WTC11 (cell line): Measurements from ENCODE around the gene PKIB.

Experiments
- CBFB ChIP-seq: sonication (generic); formaldehyde crosslinking; IDR thresholded peaks from 2 replicates; pipeline ENCODE4 v1.8.1; 2022; ENCODE audit warnings: mild to moderate bottlenecking, low read depth, missing genetic modification reagents
- KAT7 ChIP-seq: sonication (generic); formaldehyde crosslinking; IDR thresholded peaks from 2 replicates; pipeline ENCODE4 v1.8.1; 2023; ENCODE audit warnings: missing genetic modification reagents, mild to moderate bottlenecking, borderline replicate concordance
- NFE2L1 ChIP-seq: sonication (generic); formaldehyde crosslinking; IDR thresholded peaks from 2 replicates; pipeline ENCODE4 v1.8.1; 2023; ENCODE audit warnings: missing genetic modification reagents
- NFYB ChIP-seq: sonication (generic); formaldehyde crosslinking; conservative IDR thresholded peaks from 2 replicates; pipeline ENCODE4 v1.8.0; 2022; ENCODE audit warnings: low read depth, missing genetic modification reagents
- SP1 ChIP-seq: sonication (generic); formaldehyde crosslinking; conservative IDR thresholded peaks from 2 replicates; pipeline ENCODE4 v1.8.1; 2022; ENCODE audit warnings: missing genetic modification reagents
- TF ChIP-seq, protein P1 (sequence below): sonication (generic); formaldehyde crosslinking; IDR thresholded peaks from 2 replicates; pipeline ENCODE4 v1.8.0; 2023; ENCODE audit warnings: mild to moderate bottlenecking, missing genetic modification reagents
- TF ChIP-seq, protein P2 (sequence below): sonication (generic); formaldehyde crosslinking; conservative IDR thresholded peaks from 2 replicates; pipeline ENCODE4 v1.8.1; 2022; ENCODE audit warnings: mild to moderate bottlenecking, missing genetic modification reagents
- TF ChIP-seq, protein P3 (sequence below): sonication (generic); formaldehyde crosslinking; IDR thresholded peaks from 2 replicates; pipeline ENCODE4 v1.8.0; 2022; ENCODE audit warnings: mild to moderate bottlenecking, missing genetic modification reagents
- TF ChIP-seq, protein P4 (sequence below): sonication (generic); formaldehyde crosslinking; IDR thresholded peaks from 2 replicates; pipeline ENCODE4 v1.8.1; 2023; ENCODE audit warnings: mild to moderate bottlenecking, missing genetic modification reagents, moderate library complexity
- TF ChIP-seq, protein P5 (sequence below): fragments of 200-600 bp; IDR thresholded peaks from 2 replicates; pipeline ENCODE4 v1.8.0; 2022; ENCODE audit warnings: antibody characterized with exemption
- TF ChIP-seq, protein P6 (sequence below): sonication (generic); formaldehyde crosslinking; IDR thresholded peaks from 2 replicates; pipeline ENCODE4 v1.8.1; 2022; ENCODE audit warnings: low read depth, missing genetic modification reagents, borderline replicate concordance

DNA sequence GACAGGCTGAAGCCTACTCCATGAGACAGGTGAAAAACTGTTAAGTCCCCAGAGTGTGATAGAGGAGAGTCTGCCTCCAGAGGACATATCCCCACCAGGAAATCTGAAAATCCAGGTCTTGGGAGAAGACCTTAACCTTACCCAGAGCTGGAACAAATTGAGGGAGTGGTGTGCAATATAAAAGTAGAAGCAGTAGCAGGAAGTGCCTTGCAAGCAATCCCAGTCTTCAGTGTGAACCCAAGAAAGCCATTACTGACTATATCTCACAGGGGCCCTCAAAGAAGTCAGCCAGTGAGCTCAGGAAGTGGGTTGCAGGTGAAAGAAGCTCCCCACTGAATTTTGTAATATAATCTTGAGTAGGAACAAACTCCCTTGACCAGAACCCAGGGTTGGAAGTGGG, 41.9 kb upstream of the PKIB start:
- TF ChIP-seq SP1 (CRISPR knock-in tag) (no peak), KAT7 (CRISPR knock-in tag) (no peak), NFYB (CRISPR knock-in tag) (no peak), CBFB (CRISPR knock-in tag) (no peak), NFE2L1 (CRISPR knock-in tag) (no peak)
- TF ChIP-seq, protein P1, sequence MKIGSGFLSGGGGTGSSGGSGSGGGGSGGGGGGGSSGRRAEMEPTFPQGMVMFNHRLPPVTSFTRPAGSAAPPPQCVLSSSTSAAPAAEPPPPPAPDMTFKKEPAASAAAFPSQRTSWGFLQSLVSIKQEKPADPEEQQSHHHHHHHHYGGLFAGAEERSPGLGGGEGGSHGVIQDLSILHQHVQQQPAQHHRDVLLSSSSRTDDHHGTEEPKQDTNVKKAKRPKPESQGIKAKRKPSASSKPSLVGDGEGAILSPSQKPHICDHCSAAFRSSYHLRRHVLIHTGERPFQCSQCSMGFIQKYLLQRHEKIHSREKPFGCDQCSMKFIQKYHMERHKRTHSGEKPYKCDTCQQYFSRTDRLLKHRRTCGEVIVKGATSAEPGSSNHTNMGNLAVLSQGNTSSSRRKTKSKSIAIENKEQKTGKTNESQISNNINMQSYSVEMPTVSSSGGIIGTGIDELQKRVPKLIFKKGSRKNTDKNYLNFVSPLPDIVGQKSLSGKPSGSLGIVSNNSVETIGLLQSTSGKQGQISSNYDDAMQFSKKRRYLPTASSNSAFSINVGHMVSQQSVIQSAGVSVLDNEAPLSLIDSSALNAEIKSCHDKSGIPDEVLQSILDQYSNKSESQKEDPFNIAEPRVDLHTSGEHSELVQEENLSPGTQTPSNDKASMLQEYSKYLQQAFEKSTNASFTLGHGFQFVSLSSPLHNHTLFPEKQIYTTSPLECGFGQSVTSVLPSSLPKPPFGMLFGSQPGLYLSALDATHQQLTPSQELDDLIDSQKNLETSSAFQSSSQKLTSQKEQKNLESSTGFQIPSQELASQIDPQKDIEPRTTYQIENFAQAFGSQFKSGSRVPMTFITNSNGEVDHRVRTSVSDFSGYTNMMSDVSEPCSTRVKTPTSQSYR = no peak
- TF ChIP-seq, protein P2, sequence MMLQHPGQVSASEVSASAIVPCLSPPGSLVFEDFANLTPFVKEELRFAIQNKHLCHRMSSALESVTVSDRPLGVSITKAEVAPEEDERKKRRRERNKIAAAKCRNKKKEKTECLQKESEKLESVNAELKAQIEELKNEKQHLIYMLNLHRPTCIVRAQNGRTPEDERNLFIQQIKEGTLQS = no peak
- TF ChIP-seq, protein P3, sequence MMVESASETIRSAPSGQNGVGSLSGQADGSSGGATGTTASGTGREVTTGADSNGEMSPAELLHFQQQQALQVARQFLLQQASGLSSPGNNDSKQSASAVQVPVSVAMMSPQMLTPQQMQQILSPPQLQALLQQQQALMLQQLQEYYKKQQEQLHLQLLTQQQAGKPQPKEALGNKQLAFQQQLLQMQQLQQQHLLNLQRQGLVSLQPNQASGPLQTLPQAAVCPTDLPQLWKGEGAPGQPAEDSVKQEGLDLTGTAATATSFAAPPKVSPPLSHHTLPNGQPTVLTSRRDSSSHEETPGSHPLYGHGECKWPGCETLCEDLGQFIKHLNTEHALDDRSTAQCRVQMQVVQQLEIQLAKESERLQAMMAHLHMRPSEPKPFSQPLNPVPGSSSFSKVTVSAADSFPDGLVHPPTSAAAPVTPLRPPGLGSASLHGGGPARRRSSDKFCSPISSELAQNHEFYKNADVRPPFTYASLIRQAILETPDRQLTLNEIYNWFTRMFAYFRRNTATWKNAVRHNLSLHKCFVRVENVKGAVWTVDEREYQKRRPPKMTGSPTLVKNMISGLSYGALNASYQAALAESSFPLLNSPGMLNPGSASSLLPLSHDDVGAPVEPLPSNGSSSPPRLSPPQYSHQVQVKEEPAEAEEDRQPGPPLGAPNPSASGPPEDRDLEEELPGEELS = no peak
- TF ChIP-seq, protein P4, sequence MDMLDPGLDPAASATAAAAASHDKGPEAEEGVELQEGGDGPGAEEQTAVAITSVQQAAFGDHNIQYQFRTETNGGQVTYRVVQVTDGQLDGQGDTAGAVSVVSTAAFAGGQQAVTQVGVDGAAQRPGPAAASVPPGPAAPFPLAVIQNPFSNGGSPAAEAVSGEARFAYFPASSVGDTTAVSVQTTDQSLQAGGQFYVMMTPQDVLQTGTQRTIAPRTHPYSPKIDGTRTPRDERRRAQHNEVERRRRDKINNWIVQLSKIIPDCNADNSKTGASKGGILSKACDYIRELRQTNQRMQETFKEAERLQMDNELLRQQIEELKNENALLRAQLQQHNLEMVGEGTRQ (CRISPR knock-in tag) = no peak
- TF ChIP-seq, protein P5, sequence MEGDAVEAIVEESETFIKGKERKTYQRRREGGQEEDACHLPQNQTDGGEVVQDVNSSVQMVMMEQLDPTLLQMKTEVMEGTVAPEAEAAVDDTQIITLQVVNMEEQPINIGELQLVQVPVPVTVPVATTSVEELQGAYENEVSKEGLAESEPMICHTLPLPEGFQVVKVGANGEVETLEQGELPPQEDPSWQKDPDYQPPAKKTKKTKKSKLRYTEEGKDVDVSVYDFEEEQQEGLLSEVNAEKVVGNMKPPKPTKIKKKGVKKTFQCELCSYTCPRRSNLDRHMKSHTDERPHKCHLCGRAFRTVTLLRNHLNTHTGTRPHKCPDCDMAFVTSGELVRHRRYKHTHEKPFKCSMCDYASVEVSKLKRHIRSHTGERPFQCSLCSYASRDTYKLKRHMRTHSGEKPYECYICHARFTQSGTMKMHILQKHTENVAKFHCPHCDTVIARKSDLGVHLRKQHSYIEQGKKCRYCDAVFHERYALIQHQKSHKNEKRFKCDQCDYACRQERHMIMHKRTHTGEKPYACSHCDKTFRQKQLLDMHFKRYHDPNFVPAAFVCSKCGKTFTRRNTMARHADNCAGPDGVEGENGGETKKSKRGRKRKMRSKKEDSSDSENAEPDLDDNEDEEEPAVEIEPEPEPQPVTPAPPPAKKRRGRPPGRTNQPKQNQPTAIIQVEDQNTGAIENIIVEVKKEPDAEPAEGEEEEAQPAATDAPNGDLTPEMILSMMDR = no peak
- TF ChIP-seq, protein P6, sequence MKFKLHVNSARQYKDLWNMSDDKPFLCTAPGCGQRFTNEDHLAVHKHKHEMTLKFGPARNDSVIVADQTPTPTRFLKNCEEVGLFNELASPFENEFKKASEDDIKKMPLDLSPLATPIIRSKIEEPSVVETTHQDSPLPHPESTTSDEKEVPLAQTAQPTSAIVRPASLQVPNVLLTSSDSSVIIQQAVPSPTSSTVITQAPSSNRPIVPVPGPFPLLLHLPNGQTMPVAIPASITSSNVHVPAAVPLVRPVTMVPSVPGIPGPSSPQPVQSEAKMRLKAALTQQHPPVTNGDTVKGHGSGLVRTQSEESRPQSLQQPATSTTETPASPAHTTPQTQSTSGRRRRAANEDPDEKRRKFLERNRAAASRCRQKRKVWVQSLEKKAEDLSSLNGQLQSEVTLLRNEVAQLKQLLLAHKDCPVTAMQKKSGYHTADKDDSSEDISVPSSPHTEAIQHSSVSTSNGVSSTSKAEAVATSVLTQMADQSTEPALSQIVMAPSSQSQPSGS = no peak
